Spleen (tissue), 7 donors: ENCODE measurements around the gene FLII.

Source experiments
- POLR2A ChIP-seq, 3 donors: fragments of 450-650 bp; IDR thresholded peaks; one replicate each; pipeline ENCODE4 v1.5.1; 2017; ENCODE audit warnings: antibody characterized with exemption in 3 of 3, mild to moderate bottlenecking in 1 of 3
- TF ChIP-seq, protein P1 (sequence below), 11 experiments: fragments of 200-600 bp in 7 of 11; fragments of 450-650 bp in 4 of 11; sonication (generic) in 4 of 11; IDR thresholded peaks in 8 of 11; conservative IDR thresholded peaks in 3 of 11; 1 replicate in 7 of 11; 2 replicates in 4 of 11; pipeline versions ENCODE4 v1.4.0 to v1.8.0; 2016 to 2021; ENCODE audit warnings: antibody characterized with exemption in 11 of 11, inconsistent platforms in 4 of 11, mild to moderate bottlenecking in 1 of 11
- donor health status: DM: no; HTN: no; CAD: no; lungs with moderate emphysema.
- donor health status: DM: no; HTN: no; CAD: no.
- donor health status: DM: no; HTN: no; CAD: no.

DNA sequence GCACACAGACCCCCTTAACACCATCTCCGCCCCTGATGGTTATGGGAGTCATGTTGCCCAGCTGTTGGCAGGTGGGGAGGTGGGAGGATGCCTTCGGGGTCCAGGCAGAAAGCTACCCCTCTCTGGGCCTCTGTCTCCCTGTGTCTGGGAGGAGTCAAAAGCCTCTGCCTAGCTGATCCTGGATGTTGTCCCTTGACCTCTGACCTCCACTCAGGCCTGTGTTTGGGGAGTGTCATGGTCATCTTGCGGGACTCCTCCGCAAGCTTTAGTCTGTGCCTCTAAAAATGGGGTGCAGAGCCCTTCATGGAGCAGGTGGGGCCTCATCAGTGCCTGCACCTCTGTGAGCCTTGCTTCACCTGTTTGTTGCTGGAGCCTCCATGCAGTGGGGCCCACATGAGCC lies 29.3 kb downstream of the FLII start:
- TF ChIP-seq, protein P1, sequence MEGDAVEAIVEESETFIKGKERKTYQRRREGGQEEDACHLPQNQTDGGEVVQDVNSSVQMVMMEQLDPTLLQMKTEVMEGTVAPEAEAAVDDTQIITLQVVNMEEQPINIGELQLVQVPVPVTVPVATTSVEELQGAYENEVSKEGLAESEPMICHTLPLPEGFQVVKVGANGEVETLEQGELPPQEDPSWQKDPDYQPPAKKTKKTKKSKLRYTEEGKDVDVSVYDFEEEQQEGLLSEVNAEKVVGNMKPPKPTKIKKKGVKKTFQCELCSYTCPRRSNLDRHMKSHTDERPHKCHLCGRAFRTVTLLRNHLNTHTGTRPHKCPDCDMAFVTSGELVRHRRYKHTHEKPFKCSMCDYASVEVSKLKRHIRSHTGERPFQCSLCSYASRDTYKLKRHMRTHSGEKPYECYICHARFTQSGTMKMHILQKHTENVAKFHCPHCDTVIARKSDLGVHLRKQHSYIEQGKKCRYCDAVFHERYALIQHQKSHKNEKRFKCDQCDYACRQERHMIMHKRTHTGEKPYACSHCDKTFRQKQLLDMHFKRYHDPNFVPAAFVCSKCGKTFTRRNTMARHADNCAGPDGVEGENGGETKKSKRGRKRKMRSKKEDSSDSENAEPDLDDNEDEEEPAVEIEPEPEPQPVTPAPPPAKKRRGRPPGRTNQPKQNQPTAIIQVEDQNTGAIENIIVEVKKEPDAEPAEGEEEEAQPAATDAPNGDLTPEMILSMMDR (IDR thresholded peaks at IDR 0.05 in 8 of 11, conservative IDR thresholded peaks at IDR 0.05 in 3 of 11) = no peak
- TF ChIP-seq POLR2A (IDR thresholded peaks at IDR 0.05) = no peak
